Measurements from ENCODE around the gene MAP1LC3B2.
"Not testable (repeated sequence)": the region's sequence is repeated elsewhere in the genome, so short reads cannot be mapped to it uniquely, and the experiment has no call there.

MAP1LC3B2 gene

GRCh38 chr12:116556356-116556952 lies 2.7 kb upstream of the MAP1LC3B2 start:
- TF ChIP-seq SPI1 (IDR thresholded peaks at IDR 0.05; ENCODE audit: low read depth, low read length), result no peak
- TF ChIP-seq PAX5 (IDR thresholded peaks at IDR 0.05; ENCODE audit: insufficient read depth, low read length, severe bottlenecking), result no peak
- no peak for TF ChIP-seq POLR2A (IDR thresholded peaks at IDR 0.05; ENCODE audit: low read depth, low read length)
- TF ChIP-seq POU2F2 (IDR thresholded peaks at IDR 0.05; ENCODE audit: low read depth, low read length), result no peak
- no peak for TF ChIP-seq TAF1 (IDR thresholded peaks at IDR 0.05; ENCODE audit: low read depth, low read length)
- TF ChIP-seq POLR2AphosphoS5 (IDR thresholded peaks at IDR 0.05; ENCODE audit: low read depth, low read length), result no peak
- FAIRE-seq (no peak), DNase-seq (ENCODE audit: insufficient read length, low spot score) (no peak)

GRCh38 chr12:116556964-116557698 lies 2.0 kb upstream of the MAP1LC3B2 start:
- no peak for DNase-seq (ENCODE audit: insufficient read length, low spot score)
- FAIRE-seq, result no peak
- TF ChIP-seq TAF1 (IDR thresholded peaks at IDR 0.05; ENCODE audit: low read depth, low read length) (no peak), POLR2AphosphoS5 (IDR thresholded peaks at IDR 0.05; ENCODE audit: low read depth, low read length) (no peak), SPI1 (IDR thresholded peaks at IDR 0.05; ENCODE audit: low read depth, low read length) (no peak), POLR2A (IDR thresholded peaks at IDR 0.05; ENCODE audit: low read depth, low read length) (no peak), PAX5 (IDR thresholded peaks at IDR 0.05; ENCODE audit: insufficient read depth, low read length, severe bottlenecking) (no peak), POU2F2 (IDR thresholded peaks at IDR 0.05; ENCODE audit: low read depth, low read length) (no peak)

GRCh38 chr12:116558280-116559161 lies 660 bp upstream of the MAP1LC3B2 start:
- FAIRE-seq, result peak; percentile 26
- no peak for TF ChIP-seq POU2F2 (IDR thresholded peaks at IDR 0.05; ENCODE audit: low read depth, low read length)
- TF ChIP-seq POLR2A (IDR thresholded peaks at IDR 0.05; ENCODE audit: low read depth, low read length), result peak; percentile 25; the same call in 1 of the 2 replicates
- peak; percentile 49; the same call in 1 of the 2 replicates for TF ChIP-seq SPI1 (IDR thresholded peaks at IDR 0.05; ENCODE audit: low read depth, low read length)
- DNase-seq (ENCODE audit: insufficient read length, low spot score), result no peak

- DNase-seq (ENCODE audit: insufficient read length, low spot score) (no peak), FAIRE-seq (no peak)
- TF ChIP-seq SPI1 (IDR thresholded peaks at IDR 0.05; ENCODE audit: low read depth, low read length), result no peak
- no peak for TF ChIP-seq POU2F2 (IDR thresholded peaks at IDR 0.05; ENCODE audit: low read depth, low read length)
- no peak for TF ChIP-seq PAX5 (IDR thresholded peaks at IDR 0.05; ENCODE audit: insufficient read depth, low read length, severe bottlenecking)
- no peak for TF ChIP-seq POLR2AphosphoS5 (IDR thresholded peaks at IDR 0.05; ENCODE audit: low read depth, low read length)
- no peak for TF ChIP-seq POLR2A (IDR thresholded peaks at IDR 0.05; ENCODE audit: low read depth, low read length)
- TF ChIP-seq TAF1 (IDR thresholded peaks at IDR 0.05; ENCODE audit: low read depth, low read length), result no peak
Measured at GRCh38 chr12:116561181-116561821, 2.1 kb downstream of the MAP1LC3B2 start.

- no peak for TF ChIP-seq TAF1 (IDR thresholded peaks at IDR 0.05; ENCODE audit: low read depth, low read length)
- TF ChIP-seq POLR2A (IDR thresholded peaks at IDR 0.05; ENCODE audit: low read depth, low read length), result no peak
- no peak for TF ChIP-seq SPI1 (IDR thresholded peaks at IDR 0.05; ENCODE audit: low read depth, low read length)
- TF ChIP-seq PAX5 (IDR thresholded peaks at IDR 0.05; ENCODE audit: insufficient read depth, low read length, severe bottlenecking), result no peak
- TF ChIP-seq POU2F2 (IDR thresholded peaks at IDR 0.05; ENCODE audit: low read depth, low read length), result no peak
- no peak for TF ChIP-seq POLR2AphosphoS5 (IDR thresholded peaks at IDR 0.05; ENCODE audit: low read depth, low read length)
- FAIRE-seq (no peak), DNase-seq (ENCODE audit: insufficient read length, low spot score) (no peak)
Measured at GRCh38 chr12:116562090-116562489, 2.9 kb downstream of the MAP1LC3B2 start.

- DNase-seq (ENCODE audit: insufficient read length, low spot score), result no peak
- TF ChIP-seq POLR2AphosphoS5 (IDR thresholded peaks at IDR 0.05; ENCODE audit: low read depth, low read length) (no peak), POLR2A (IDR thresholded peaks at IDR 0.05; ENCODE audit: low read depth, low read length) (no peak), TAF1 (IDR thresholded peaks at IDR 0.05; ENCODE audit: low read depth, low read length) (no peak), SPI1 (IDR thresholded peaks at IDR 0.05; ENCODE audit: low read depth, low read length) (no peak), PAX5 (IDR thresholded peaks at IDR 0.05; ENCODE audit: insufficient read depth, low read length, severe bottlenecking) (no peak), POU2F2 (IDR thresholded peaks at IDR 0.05; ENCODE audit: low read depth, low read length) (no peak)
- FAIRE-seq, result no peak
Measured at GRCh38 chr12:116563262-116563661, 4.1 kb downstream of the MAP1LC3B2 start.

- DNase-seq (ENCODE audit: insufficient read length, low spot score) (no peak), FAIRE-seq (no peak)
- no peak for TF ChIP-seq PAX5 (IDR thresholded peaks at IDR 0.05; ENCODE audit: insufficient read depth, low read length, severe bottlenecking)
- TF ChIP-seq SPI1 (IDR thresholded peaks at IDR 0.05; ENCODE audit: low read depth, low read length), result no peak
- TF ChIP-seq POLR2A (IDR thresholded peaks at IDR 0.05; ENCODE audit: low read depth, low read length), result no peak
- TF ChIP-seq POLR2AphosphoS5 (IDR thresholded peaks at IDR 0.05; ENCODE audit: low read depth, low read length), result no peak
- no peak for TF ChIP-seq POU2F2 (IDR thresholded peaks at IDR 0.05; ENCODE audit: low read depth, low read length)
- no peak for TF ChIP-seq TAF1 (IDR thresholded peaks at IDR 0.05; ENCODE audit: low read depth, low read length)
Measured at GRCh38 chr12:116564080-116564479, 4.9 kb downstream of the MAP1LC3B2 start.

GRCh38 chr12:116565221-116565620 lies 6.0 kb downstream of the MAP1LC3B2 start:
- DNase-seq (ENCODE audit: insufficient read length, low spot score); FAIRE-seq: not testable (repeated sequence)

GRCh38 chr12:116565963-116566362 lies 6.8 kb downstream of the MAP1LC3B2 start:
- TF ChIP-seq POLR2A (IDR thresholded peaks at IDR 0.05; ENCODE audit: low read depth, low read length), result no peak
- TF ChIP-seq POLR2AphosphoS5 (IDR thresholded peaks at IDR 0.05; ENCODE audit: low read depth, low read length), result no peak
- TF ChIP-seq POU2F2 (IDR thresholded peaks at IDR 0.05; ENCODE audit: low read depth, low read length), result no peak
- no peak for TF ChIP-seq PAX5 (IDR thresholded peaks at IDR 0.05; ENCODE audit: insufficient read depth, low read length, severe bottlenecking)
- TF ChIP-seq TAF1 (IDR thresholded peaks at IDR 0.05; ENCODE audit: low read depth, low read length), result no peak
- no peak for TF ChIP-seq SPI1 (IDR thresholded peaks at IDR 0.05; ENCODE audit: low read depth, low read length)
- DNase-seq (ENCODE audit: insufficient read length, low spot score), result no peak

More at GRCh38 chr12:116565963-116566362, 6.8 kb downstream of the MAP1LC3B2 start:
- FAIRE-seq, result no peak

Data from GM12891 (cell line).